K562 (cell line): ENCODE data around the gene NECTIN2. TPM values are rescaled to one million over a fixed set of nuclear protein-coding genes. Genes with fewer than 3 reads are reported as not detected.

Experiments used
- CTCFL ChIP-seq: IDR thresholded peaks from 2 replicates; pipeline ENCODE4 v1.6.1; 2011; ENCODE audit warnings: borderline replicate concordance, low read depth, mild to moderate bottlenecking, moderate library complexity, low read length; ENCODE audit not compliant: insufficient read depth, poor library complexity, severe bottlenecking
- JUND ChIP-seq, 2 experiments: IDR thresholded peaks; 2 replicates in 1 of 2; 3 replicates in 1 of 2; pipeline ENCODE4 v1.6.1; 2011; ENCODE audit warnings: borderline replicate concordance in 2 of 2, low read depth in 2 of 2, low read length in 2 of 2, improper control_type of control experiment in 1 of 2, missing biosample characterization in 1 of 2, missing genetic modification characterization in 1 of 2, missing genetic modification reagents in 1 of 2
- RAD21 ChIP-seq, 2 experiments: fragments of 250-450 bp in 1 of 2; fragments of 450-650 bp in 1 of 2; sonication (Bioruptor Pico) in 1 of 2; formaldehyde crosslinking in 1 of 2; IDR thresholded peaks in 1 of 2; conservative IDR thresholded peaks in 1 of 2; 2 replicates each; pipeline versions ENCODE4 v1.4.0 to v1.8.0; 2020 to 2022; ENCODE audit warnings: mild to moderate bottlenecking in 2 of 2, moderate library complexity in 1 of 2
- VEZF1 ChIP-seq: fragments of 200-800 bp; sonication (Bioruptor generic); IDR thresholded peaks from 2 replicates; pipeline ENCODE4 v1.6.1; 2017; ENCODE audit warnings: missing genetic modification characterization, missing compliant biosample characterization
- ZBTB33 ChIP-seq: sonication (generic); formaldehyde crosslinking; IDR thresholded peaks from 2 replicates; pipeline ENCODE4 v1.8.1; 2023; ENCODE audit warnings: mild to moderate bottlenecking, missing genetic modification reagents
- ZZZ3 ChIP-seq: fragments of 450-650 bp; IDR thresholded peaks from 2 replicates; pipeline ENCODE4 v1.6.1; 2016; ENCODE audit warnings: antibody characterized with exemption, mild to moderate bottlenecking, moderate library complexity
- polyA plus RNA-seq, 8 experiments: library from polyadenylated mRNA; depleted of rRNA in 4 of 8; stranded (reverse) in 5 of 8; unstranded in 3 of 8; fragments of >200 nt; fragmentation: Nextera tagmentation in 2 of 8; fragmentation: Illumina TruSeq in 1 of 8; extraction: Ambion mirVana in 2 of 8; extraction: Trizol in 1 of 8; gene quantifications; 2 replicates each; pipeline versions ENCODE4 v1.2.1 to v1.2.3, GENCODE V29; 2011 to 2014; ENCODE audit warnings: inconsistent platforms in 1 of 8, missing spikeins in 1 of 8
- total RNA-seq, 7 experiments: library from RNA; depleted of rRNA in 6 of 7; stranded (reverse); fragments of >200 nt in 6 of 7; fragmentation: Illumina TruSeq in 2 of 7; extraction: Trizol in 2 of 7; gene quantifications; 2 replicates each; pipeline versions ENCODE4 v1.2.1 to v1.2.3, GENCODE V29; 2011 to 2021; ENCODE audit warnings: low replicate concordance in 1 of 7

Gene NECTIN2
- total and polyA plus RNA-seq, 9 of the 15 experiments (the other 6 are each of a cell fraction or from before 2014, with no cell fraction given), result 3.9 to 94.9 (median 34.9) TPM

GRCh38 chr19:44800461-44800860, 45.6 kb upstream of the NECTIN2 start (continued):
- TF ChIP-seq VEZF1 (CRISPR knock-in tag) (peak; percentile 53; the same call in 1 of the 2 replicates), ZBTB33 (CRISPR knock-in tag) (0 out of 2 replicates have a peak, but pooled peaks have one; percentile 38), CTCFL (peak; percentile 52), JUND (IDR thresholded peaks at IDR 0.05; ENCODE audit: borderline replicate concordance, low read depth, low read length) (peak; percentile 55), JUND (tag; IDR thresholded peaks at IDR 0.05; ENCODE audit: borderline replicate concordance, low read depth, low read length) (no peak; the same call in 2 of the 3 replicates), RAD21 (CRISPR knock-in tag; conservative IDR thresholded peaks at IDR 0.05 in 1 of 2, IDR thresholded peaks at IDR 0.05 in 1 of 2) (peak; percentile 61 to 85), ZZZ3 (no peak)
